Spleen (tissue), 11 donors: ENCODE measurements around the gene TFB1M. TPM values are rescaled to one million over a fixed set of nuclear protein-coding genes. Genes with fewer than 3 reads are reported as not detected.
A peak's percentile ranks its signal among the peaks of the same experiment; 100 is the strongest.

Experiments
- DNase-seq: peaks from one replicate; pipeline ENCODE4 v3.0.0-alpha.2; 2020
- H3K27ac ChIP-seq, 8 donors: fragments of 200-600 bp; sonication (generic) in 7 of 8; 1 replicate in 4 of 8; 2 replicates in 4 of 8; pipeline versions ENCODE4 v1.5.0 to v1.8.0; 2016 to 2021; ENCODE audit warnings: inconsistent platforms in 4 of 8, mild to moderate bottlenecking in 4 of 8, moderate library complexity in 1 of 8
- H3K27me3 ChIP-seq, 7 donors: fragments of 200-600 bp; sonication (generic) in 6 of 7; replicated peaks in 1 of 7; 1 replicate in 4 of 7; 2 replicates in 3 of 7; pipeline versions ENCODE4 v1.5.0 to v1.8.0; 2016 to 2021; ENCODE audit warnings: inconsistent platforms in 3 of 7, mild to moderate bottlenecking in 1 of 7
- H3K36me3 ChIP-seq, 6 donors: fragments of 200-600 bp; sonication (generic) in 5 of 6; 1 replicate in 4 of 6; 2 replicates in 2 of 6; pipeline versions ENCODE4 v1.5.0 to v1.8.0; 2016 to 2021; ENCODE audit warnings: inconsistent platforms in 2 of 6
- H3K4me1 ChIP-seq, 6 donors: fragments of 200-600 bp; sonication (generic) in 5 of 6; 1 replicate in 3 of 6; 2 replicates in 3 of 6; pipeline versions ENCODE4 v1.5.0 to v1.8.0; 2016 to 2021; ENCODE audit warnings: inconsistent platforms in 3 of 6
- H3K4me3 ChIP-seq, 8 donors: fragments of 200-600 bp; sonication (generic) in 7 of 8; 1 replicate in 4 of 8; 2 replicates in 4 of 8; pipeline versions ENCODE4 v1.5.0 to v1.8.0; 2016 to 2021; ENCODE audit warnings: inconsistent platforms in 4 of 8, mild to moderate bottlenecking in 4 of 8, moderate library complexity in 2 of 8
- H3K9me3 ChIP-seq, 8 donors: fragments of 200-600 bp; sonication (generic) in 7 of 8; 1 replicate in 4 of 8; 2 replicates in 4 of 8; pipeline versions ENCODE4 v1.5.0 to v1.8.0; 2016 to 2021; ENCODE audit warnings: inconsistent platforms in 4 of 8
- CTCF ChIP-seq, 11 experiments: fragments of 200-600 bp in 7 of 11; fragments of 450-650 bp in 4 of 11; sonication (generic) in 4 of 11; IDR thresholded peaks in 8 of 11; conservative IDR thresholded peaks in 3 of 11; 1 replicate in 7 of 11; 2 replicates in 4 of 11; pipeline versions ENCODE4 v1.4.0 to v1.8.0; 2016 to 2021; ENCODE audit warnings: antibody characterized with exemption in 11 of 11, inconsistent platforms in 4 of 11, mild to moderate bottlenecking in 1 of 11
- POLR2A ChIP-seq, 3 donors: fragments of 450-650 bp; IDR thresholded peaks; one replicate each; pipeline ENCODE4 v1.5.1; 2017; ENCODE audit warnings: antibody characterized with exemption in 3 of 3, mild to moderate bottlenecking in 1 of 3
- POLR2AphosphoS5 ChIP-seq, 3 donors: sonication (generic); formaldehyde crosslinking; IDR thresholded peaks; one replicate each; pipeline ENCODE4 v1.5.1; 2017; ENCODE audit warnings: antibody characterized with exemption in 3 of 3
- WGBS, 5 donors: extraction: QIAGEN DNeasy Blood & Tissue Kit in 3 of 5; methylation state at CpG; one replicate each; pipeline versions ENCODE4 v1.1.5 to v1.1.7; 2013 to 2018; 5-methylcytosine and 5-hydroxymethylcytosine counted together
- intact Hi-C: fragments of 100-400 bp; cut with DNase I; formaldehyde crosslinking; loops from one replicate; pipeline ENCODE4 v1.15.0; 2023; ENCODE audit warnings: low total_unique reads
- polyA plus RNA-seq, 3 donors: library from polyadenylated mRNA; stranded (reverse); fragments of 200-250 nt; gene quantifications; one replicate each; pipeline ENCODE4 v1.2.1, GENCODE V29; 2013
- total RNA-seq, 7 donors: library from RNA; depleted of rRNA in 3 of 7; stranded (reverse); fragments of >200 nt in 3 of 7; fragmentation: NEBNext Ultra II Directional in 4 of 7; extraction: Animal tissue kit (Norgen Biotek cat#: 25700) in 4 of 7; gene quantifications; one replicate each; pipeline versions ENCODE4 v1.1.0 to v1.2.1, GENCODE V29; 2016 to 2021
- donor health status: healthy with polysubstance abuse.
- donor health status: DM: no; HTN: no; CAD: no; lungs with moderate emphysema.
- donor health status: DM: no; HTN: no; CAD: no.
- donor health status: Bipolar disorder and iron deficiency.
- donor health status: healthy.
- donor health status: DM: no; HTN: no; CAD: no.
- donor health status: DM: yes; HTN: yes; CAD: no.

Gene TFB1M
- total and polyA plus RNA-seq, 10 donors: 11.4 to 39.2 (median 21.0) TPM

GRCh38 chr6:155248008-155249001 lies 66.0 kb downstream of the TFB1M start:
- Histone ChIP-seq H3K27me3 (no peaks in the 10 kb centered on the region), H3K9me3 (no peaks in the 10 kb centered on the region), H3K36me3 (peaks cover 0 to 48% (median 17%) of the 10 kb centered on the region in 6 donors), H3K4me3 (no peak overlapping the region), H3K4me1 (no peaks in the 10 kb centered on the region), H3K27ac (no peak overlapping the region)
- no peak for DNase-seq
- 80 to 88% (median 87%) methylated on average over 22 to 30 of the region's 30 CpGs for WGBS, 5 donors
- TF ChIP-seq POLR2A (IDR thresholded peaks at IDR 0.05): no peak
- TF ChIP-seq CTCF (IDR thresholded peaks at IDR 0.05 in 8 of 11, conservative IDR thresholded peaks at IDR 0.05 in 3 of 11): peak in 8 of 11 experiments; percentile 32 to 58 (median 43)
- peak in 1 of 3 donors; percentile 33 for TF ChIP-seq POLR2AphosphoS5 (IDR thresholded peaks at IDR 0.05)
- intact Hi-C loops: no loop called here

- no peaks in the 10 kb centered on the region for H3K27me3 ChIP-seq
- no peaks in the 10 kb centered on the region for H3K9me3 ChIP-seq
- no peak for TF ChIP-seq POLR2AphosphoS5 (IDR thresholded peaks at IDR 0.05)
- TF ChIP-seq CTCF (IDR thresholded peaks at IDR 0.05 in 8 of 11, conservative IDR thresholded peaks at IDR 0.05 in 3 of 11): no peak
- intact Hi-C loops: no loop called here
- no peak for DNase-seq
- H3K4me1 ChIP-seq: no peaks in the 10 kb centered on the region
- no peak overlapping the region for H3K4me3 ChIP-seq
- H3K27ac ChIP-seq: no peak overlapping the region
- peaks cover 0 to 41% (median 10%) of the 10 kb centered on the region in 6 donors for H3K36me3 ChIP-seq
- WGBS, 5 donors: 94 to 100% (median 97%) methylated on average over 5 of the region's 5 CpGs
These were observed 66.7 kb downstream of the TFB1M start for GRCh38 chr6:155247618-155248007.

DNA sequence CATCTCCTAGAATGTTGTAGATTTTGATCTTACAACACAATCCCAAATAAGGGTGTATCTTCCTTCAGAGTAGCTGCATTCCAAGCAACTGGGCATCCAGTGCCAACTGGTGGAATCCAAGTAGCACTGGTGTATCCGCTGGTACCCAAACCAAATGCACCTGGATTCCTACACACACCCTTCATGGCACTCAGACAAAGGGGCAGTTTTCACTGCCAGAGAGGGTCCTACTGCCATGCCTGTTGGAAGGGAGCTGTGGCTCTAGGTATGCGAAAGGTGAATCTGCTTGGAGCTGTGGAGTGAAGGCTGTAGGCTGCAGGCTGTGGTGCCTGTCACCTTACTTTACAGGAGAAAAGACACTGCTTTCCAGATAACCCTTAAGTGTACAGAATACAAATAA lies 67.5 kb downstream of the TFB1M start:
- H3K36me3 ChIP-seq: peaks cover 0 to 33% (median 3%) of the 10 kb centered on the region in 6 donors
- no peak overlapping the region for H3K27ac ChIP-seq
- no peaks in the 10 kb centered on the region for H3K9me3 ChIP-seq
- H3K27me3 ChIP-seq: no peaks in the 10 kb centered on the region
- TF ChIP-seq POLR2A (IDR thresholded peaks at IDR 0.05) (no peak), POLR2AphosphoS5 (IDR thresholded peaks at IDR 0.05) (no peak), CTCF (IDR thresholded peaks at IDR 0.05 in 8 of 11, conservative IDR thresholded peaks at IDR 0.05 in 3 of 11) (no peak)
- H3K4me3 ChIP-seq: no peak overlapping the region
- WGBS, 5 donors: 92 to 100% (median 96%) methylated on average over 2 of the region's 2 CpGs
- intact Hi-C loops: no loop called here
- no peak for DNase-seq
- no peaks in the 10 kb centered on the region for H3K4me1 ChIP-seq

- no peak for DNase-seq
- no peaks in the 10 kb centered on the region for H3K27me3 ChIP-seq
- no peaks in the 10 kb centered on the region for H3K4me1 ChIP-seq
- intact Hi-C loops: no loop called here
- 89 to 95% (median 90%) methylated on average over 3 of the region's 3 CpGs for WGBS, 5 donors
- TF ChIP-seq POLR2AphosphoS5 (IDR thresholded peaks at IDR 0.05): no peak
- no peak for TF ChIP-seq CTCF (IDR thresholded peaks at IDR 0.05 in 8 of 11, conservative IDR thresholded peaks at IDR 0.05 in 3 of 11)
- no peak for TF ChIP-seq POLR2A (IDR thresholded peaks at IDR 0.05)
- no peak overlapping the region for H3K4me3 ChIP-seq
- no peak overlapping the region for H3K27ac ChIP-seq
- peaks cover 0 to 23% (median 0%) of the 10 kb centered on the region in 6 donors for H3K36me3 ChIP-seq
- H3K9me3 ChIP-seq: no peaks in the 10 kb centered on the region
These were observed 68.5 kb downstream of the TFB1M start for GRCh38 chr6:155245831-155246230.
